ENCODE results near the gene AP3S2.

The AP3S2 gene

DNA sequence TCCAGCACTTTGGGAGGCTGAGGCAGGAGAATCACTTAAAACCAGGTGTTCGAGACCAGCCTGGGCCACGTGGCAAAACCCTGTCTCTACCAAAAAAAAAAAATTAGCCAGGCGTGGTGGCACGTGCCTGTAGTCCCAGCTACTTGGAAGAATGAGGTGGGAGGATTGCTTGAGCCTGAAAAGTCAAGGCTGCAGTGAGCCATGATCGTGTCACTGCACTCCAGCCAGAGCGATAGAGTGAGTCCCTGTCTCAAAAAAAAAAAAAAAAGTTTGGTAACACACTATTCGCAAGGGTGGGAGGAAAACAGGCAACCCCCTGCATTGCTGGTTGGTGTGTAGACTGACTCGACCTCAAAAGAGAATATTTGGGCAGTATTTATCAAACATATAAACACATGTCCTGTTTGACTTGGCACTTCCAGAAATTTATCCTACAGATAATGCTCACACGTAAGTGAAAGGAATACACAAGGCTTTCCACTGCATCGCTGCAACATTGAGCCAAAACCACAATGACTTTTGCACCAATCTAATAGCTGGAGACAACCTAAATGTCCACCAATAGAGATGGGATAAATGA is 76.0 kb downstream of the AP3S2 start:
- intact Hi-C loops (cut with micrococcal nuclease) = no loop called here
- H3K9me3 Mint-ChIP-seq = no peaks in the 10 kb centered on the region
- no peak overlapping the region for H3K27ac Mint-ChIP-seq
- peaks cover 16% of the 10 kb centered on the region for H3K36me3 Mint-ChIP-seq (ENCODE audit: low read depth)
- peaks cover 55% of the 10 kb centered on the region for H3K4me1 Mint-ChIP-seq (ENCODE audit: low read depth)
- no peaks in the 10 kb centered on the region for H3K27me3 Mint-ChIP-seq
- H3K4me3 Mint-ChIP-seq = no peak overlapping the region

DNA sequence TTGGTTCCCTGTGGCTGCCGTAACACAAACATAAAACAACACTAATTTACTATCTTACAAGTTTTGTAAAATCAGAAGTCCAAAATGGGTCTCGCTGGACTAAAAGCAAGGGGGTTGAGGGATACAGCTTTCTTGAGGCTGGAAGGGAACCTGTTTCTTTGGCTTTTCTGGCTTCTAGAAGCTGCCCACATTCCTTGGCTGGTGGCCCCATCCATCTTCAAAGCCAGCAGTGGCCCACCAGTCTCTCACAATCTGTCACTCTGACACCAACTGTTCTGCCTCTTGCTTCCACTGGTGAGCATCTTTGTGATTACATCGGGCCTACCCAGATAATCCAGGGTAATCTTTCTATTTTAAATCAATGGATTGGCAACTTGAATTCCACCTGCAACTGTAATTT is 78.0 kb downstream of the AP3S2 start:
- Mint-ChIP-seq H3K4me3 (peak overlapping the region; percentile 90), H3K4me1 (ENCODE audit: low read depth) (peaks cover 53% of the 10 kb centered on the region), H3K36me3 (ENCODE audit: low read depth) (peaks cover 33% of the 10 kb centered on the region)

DNA sequence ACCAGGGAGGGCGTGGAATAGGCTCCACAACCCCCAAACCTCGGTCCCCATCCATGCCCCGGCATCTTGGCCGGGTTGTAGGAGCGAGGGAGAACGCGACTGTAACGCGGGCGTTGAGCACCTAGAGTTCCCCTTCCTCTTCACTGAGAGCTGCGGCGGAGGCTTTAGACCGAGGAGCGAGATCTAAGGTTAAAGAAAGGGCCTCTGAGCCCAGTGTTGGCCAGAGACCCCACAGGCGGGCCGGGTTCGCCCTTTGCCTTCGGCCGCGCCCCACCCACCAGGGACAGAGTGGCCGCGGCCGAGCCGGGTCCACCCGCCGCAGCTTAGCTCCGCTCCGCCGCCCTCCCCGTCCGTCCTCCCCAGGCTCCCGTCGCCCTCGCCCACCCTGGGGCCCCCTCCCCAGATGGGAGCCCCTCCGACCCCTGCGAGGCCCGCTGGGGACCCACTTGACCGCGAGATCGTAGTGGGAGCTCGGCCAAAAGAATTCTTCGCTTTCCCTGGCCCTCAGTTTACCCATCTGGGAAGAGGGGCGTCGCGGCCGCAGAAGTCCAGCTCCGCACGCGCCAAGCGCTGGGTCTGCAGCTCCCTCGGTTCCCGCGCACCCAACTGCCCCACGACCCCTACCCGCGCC is 79.6 kb downstream of the AP3S2 start:
- H3K4me1 Mint-ChIP-seq (ENCODE audit: low read depth) = peaks cover 60% of the 10 kb centered on the region
- H3K36me3 Mint-ChIP-seq (ENCODE audit: low read depth) = peaks cover 49% of the 10 kb centered on the region
- no peaks in the 10 kb centered on the region for H3K9me3 Mint-ChIP-seq
- peak overlapping the region; percentile 93 for H3K27ac Mint-ChIP-seq
- intact Hi-C loops (cut with micrococcal nuclease) = loop anchor here (1.0 to 5.0 kb wide), 2 partner anchors 25 to 63 kb away; no protein-coding TSS in a partner anchor
- peak overlapping the region; percentile 90 for H3K4me3 Mint-ChIP-seq
- no peaks in the 10 kb centered on the region for H3K27me3 Mint-ChIP-seq

More for the DNA sequence above, 78.0 kb downstream of the AP3S2 start:
- Mint-ChIP-seq H3K27ac (peak overlapping the region; percentile 93), H3K9me3 (no peaks in the 10 kb centered on the region), H3K27me3 (no peaks in the 10 kb centered on the region)
- intact Hi-C loops (cut with micrococcal nuclease) = no loop called here

DNA sequence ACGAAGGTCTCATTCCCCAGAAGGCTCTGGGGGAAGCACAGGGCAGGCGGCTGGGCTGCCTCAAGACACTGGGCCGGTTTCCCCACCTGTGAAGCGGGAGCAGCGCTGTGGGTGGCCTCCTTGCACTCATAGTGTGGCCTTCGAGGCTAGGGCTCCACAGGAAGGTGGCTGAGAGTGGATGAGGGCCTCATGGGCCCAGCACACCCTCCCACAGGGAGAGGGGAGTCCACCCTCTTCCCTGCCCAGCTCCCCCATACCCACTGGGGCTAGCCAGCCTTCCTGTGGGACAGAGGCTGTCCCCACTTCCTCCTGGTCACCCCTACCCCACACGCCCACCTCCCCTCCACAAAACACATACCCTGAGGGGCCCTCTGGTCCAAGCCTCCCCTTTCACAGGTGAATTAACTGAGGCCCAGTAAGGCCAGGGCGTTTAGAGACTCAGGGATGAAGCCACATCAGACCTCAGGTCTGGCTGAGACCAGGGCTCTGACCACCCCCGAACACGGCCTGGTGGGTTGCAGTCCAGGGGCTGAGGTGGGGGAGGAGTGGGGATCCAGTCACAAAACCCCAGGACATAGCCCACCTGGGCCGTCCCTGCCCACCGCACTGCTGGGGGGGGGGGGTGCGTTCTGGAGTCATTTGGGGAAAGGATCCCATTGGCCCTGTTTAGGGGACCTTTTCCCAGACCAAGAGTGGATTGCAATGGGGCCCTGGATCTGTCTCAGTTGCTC is 80.2 kb downstream of the AP3S2 start:
- Mint-ChIP-seq H3K4me1 (ENCODE audit: low read depth) (peaks cover 67% of the 10 kb centered on the region), H3K27ac (peak overlapping the region; percentile 93), H3K27me3 (no peaks in the 10 kb centered on the region), H3K4me3 (peak overlapping the region; percentile 90), H3K36me3 (ENCODE audit: low read depth) (peaks cover 56% of the 10 kb centered on the region), H3K9me3 (no peaks in the 10 kb centered on the region)
- intact Hi-C loops (cut with micrococcal nuclease) = loop anchor here (1.0 to 5.0 kb wide), 2 partner anchors 26 to 64 kb away; no protein-coding TSS in a partner anchor

DNA sequence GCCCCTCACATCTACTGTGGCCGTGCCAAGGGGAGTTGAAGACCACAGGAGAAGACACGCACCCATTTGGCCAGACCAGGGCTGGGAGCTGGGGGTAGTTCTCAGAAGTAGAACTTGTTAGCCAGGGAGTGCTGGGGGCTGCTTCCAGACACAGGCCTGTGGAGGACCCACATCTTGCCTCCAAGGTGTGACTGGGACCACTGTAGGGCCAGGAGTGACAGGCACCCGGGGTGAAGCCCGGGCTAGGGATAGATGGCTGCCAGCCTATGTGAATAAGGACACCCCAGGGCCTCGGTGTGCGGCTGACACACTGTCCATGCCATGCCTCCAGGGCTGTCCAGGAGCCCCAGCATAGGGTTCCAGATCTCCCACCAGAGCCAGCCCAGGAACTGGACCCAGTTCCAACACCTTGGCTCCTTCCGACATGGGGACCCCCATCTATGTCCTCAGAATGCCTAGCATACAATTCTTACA is 80.9 kb downstream of the AP3S2 start:
- Mint-ChIP-seq H3K4me1 (ENCODE audit: low read depth) (peaks cover 74% of the 10 kb centered on the region), H3K27me3 (no peaks in the 10 kb centered on the region), H3K27ac (peak overlapping the region; percentile 93), H3K9me3 (no peaks in the 10 kb centered on the region), H3K36me3 (ENCODE audit: low read depth) (peaks cover 62% of the 10 kb centered on the region), H3K4me3 (peak overlapping the region; percentile 90)
- intact Hi-C loops (cut with micrococcal nuclease) = loop anchor here (1.0 to 5.0 kb wide), 2 partner anchors 8 to 64 kb away; no protein-coding TSS in a partner anchor

DNA sequence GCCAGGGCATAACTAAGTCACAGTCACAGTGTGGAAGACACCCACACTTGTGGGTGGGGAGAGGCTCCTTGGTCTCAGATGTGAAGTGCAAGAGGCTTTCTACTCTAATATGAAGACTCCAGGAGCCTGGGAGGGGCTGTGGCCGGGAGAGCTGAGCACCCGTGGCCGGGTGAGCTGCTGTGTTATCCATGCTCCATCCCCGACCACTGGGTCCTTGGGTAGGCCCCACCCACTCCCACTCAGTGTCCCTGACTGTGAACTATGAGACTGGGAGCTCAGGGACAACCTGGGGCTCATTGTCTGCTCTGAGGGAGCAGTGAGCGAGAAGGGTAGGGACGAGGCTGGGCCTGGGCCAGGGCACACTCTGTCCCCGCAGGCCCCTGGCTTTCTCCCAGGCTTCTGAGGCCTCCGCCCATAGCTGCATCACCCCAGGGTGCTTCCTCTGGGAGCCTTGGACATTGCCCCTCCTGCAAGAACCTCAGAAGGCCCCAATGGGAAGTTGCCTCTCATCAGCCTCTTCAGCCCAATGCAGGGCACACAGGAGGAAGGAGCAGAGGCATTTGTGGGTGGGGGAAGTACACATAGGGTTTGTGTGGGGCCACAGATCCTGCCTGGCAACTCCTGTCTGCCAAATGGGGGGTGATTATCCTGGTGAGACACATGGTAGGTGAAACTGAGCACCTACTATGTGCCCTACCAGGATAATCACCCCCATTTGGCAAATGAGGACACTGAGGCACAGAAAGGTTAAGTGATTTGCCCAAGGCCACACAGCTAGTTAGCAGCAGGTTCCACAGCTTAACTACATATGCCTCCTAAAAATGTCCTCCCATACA is 81.6 kb downstream of the AP3S2 start:
- Mint-ChIP-seq H3K4me3 (peak overlapping the region; percentile 90), H3K4me1 (ENCODE audit: low read depth) (peaks cover 78% of the 10 kb centered on the region), H3K27me3 (no peaks in the 10 kb centered on the region), H3K27ac (peak overlapping the region; percentile 93), H3K36me3 (ENCODE audit: low read depth) (peaks cover 69% of the 10 kb centered on the region), H3K9me3 (no peaks in the 10 kb centered on the region)
- intact Hi-C loops (cut with micrococcal nuclease) = loop anchor here (1.0 to 5.0 kb wide), 2 partner anchors 9 to 65 kb away; no protein-coding TSS in a partner anchor

DNA sequence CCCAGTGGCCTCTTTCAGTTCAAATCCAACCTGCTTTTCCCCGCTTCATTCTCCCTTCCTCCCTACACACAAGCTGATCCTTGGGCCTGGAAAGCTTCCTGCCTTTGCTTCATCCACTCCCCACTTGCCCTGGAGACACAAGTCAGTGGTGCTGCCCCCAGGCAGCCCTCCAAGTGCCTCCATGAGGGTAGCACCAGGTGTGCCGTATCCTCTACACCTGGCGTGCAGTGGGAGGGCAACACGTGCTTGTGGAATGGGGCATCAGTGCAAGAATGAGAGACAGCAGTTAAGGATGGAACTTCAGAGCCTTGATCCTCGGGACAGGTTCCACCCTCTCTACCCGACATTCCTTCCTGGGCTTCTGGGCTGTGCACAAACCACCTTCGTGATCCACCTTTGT is 83.0 kb downstream of the AP3S2 start:
- Mint-ChIP-seq H3K27me3 (no peaks in the 10 kb centered on the region), H3K27ac (peak overlapping the region; percentile 93), H3K9me3 (no peaks in the 10 kb centered on the region), H3K4me3 (no peak overlapping the region), H3K36me3 (ENCODE audit: low read depth) (peaks cover 83% of the 10 kb centered on the region), H3K4me1 (ENCODE audit: low read depth) (peaks cover 81% of the 10 kb centered on the region)
- intact Hi-C loops (cut with micrococcal nuclease) = loop anchor here (5.0 kb wide), 1 partner anchor 66 kb away; no protein-coding TSS in a partner anchor

DNA sequence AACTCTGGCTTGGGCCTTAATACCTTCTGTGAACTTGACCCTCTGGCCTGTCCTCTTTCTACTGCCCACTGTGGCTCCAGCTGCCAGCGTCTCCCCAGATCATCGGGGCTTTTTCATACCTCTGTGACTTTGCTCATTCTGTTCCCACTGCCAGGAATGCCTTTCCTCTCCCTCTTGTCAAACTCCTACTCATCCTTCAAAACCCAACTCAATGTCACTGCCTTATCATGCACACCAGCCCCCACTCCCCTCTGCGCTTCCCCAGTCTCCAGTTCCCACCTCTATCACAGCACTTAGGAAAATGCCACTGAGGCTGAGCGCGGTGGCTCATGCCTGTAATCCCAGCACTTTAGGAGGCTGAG is 84.0 kb downstream of the AP3S2 start:
- Mint-ChIP-seq H3K27ac (peak overlapping the region; percentile 38), H3K4me3 (no peak overlapping the region), H3K4me1 (ENCODE audit: low read depth) (peaks cover 84% of the 10 kb centered on the region), H3K9me3 (no peaks in the 10 kb centered on the region), H3K27me3 (no peaks in the 10 kb centered on the region), H3K36me3 (ENCODE audit: low read depth) (peaks cover 93% of the 10 kb centered on the region)
- intact Hi-C loops (cut with micrococcal nuclease) = loop anchor here (5.0 kb wide), 1 partner anchor 68 kb away; no protein-coding TSS in a partner anchor

DNA sequence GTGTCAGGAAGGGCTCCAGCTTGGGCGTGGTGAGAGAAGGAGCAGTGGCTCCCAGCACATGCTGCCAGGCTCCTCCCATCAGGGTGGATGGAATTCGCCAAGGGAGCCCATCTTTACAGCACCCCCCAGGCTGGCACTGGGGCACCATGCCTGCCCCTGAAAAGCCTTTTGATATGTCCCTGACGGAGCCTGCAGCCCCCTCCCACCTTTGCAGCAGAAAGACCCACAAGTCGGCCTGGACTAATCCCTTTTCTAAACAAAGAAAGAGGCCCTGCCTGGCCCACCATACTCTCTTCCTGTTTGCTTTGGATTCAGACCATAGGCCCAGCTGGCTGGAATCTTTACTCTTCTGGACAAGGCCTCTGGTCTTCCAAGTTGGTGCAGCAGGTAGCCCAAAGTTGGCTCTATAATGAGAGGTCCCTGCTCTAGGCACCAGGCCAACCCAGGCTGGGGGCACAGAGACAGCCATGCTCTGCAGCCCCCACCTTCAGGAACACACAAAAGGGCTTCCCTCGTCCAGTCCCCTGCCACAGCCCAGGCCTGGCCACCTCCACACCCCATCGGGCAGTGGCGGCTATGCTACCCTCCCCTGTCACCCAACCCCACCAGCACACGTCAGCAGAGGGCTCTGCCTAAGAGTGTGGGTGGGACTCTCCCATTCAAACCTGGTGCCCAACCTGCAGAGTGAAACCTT is 84.6 kb downstream of the AP3S2 start:
- intact Hi-C loops (cut with micrococcal nuclease) = no loop called here
- peak overlapping the region; percentile 38 for H3K27ac Mint-ChIP-seq
- peaks cover 89% of the 10 kb centered on the region for H3K4me1 Mint-ChIP-seq (ENCODE audit: low read depth)
- H3K4me3 Mint-ChIP-seq = no peak overlapping the region
- no peaks in the 10 kb centered on the region for H3K9me3 Mint-ChIP-seq
- no peaks in the 10 kb centered on the region for H3K27me3 Mint-ChIP-seq
- H3K36me3 Mint-ChIP-seq (ENCODE audit: low read depth) = peaks cover 97% of the 10 kb centered on the region

DNA sequence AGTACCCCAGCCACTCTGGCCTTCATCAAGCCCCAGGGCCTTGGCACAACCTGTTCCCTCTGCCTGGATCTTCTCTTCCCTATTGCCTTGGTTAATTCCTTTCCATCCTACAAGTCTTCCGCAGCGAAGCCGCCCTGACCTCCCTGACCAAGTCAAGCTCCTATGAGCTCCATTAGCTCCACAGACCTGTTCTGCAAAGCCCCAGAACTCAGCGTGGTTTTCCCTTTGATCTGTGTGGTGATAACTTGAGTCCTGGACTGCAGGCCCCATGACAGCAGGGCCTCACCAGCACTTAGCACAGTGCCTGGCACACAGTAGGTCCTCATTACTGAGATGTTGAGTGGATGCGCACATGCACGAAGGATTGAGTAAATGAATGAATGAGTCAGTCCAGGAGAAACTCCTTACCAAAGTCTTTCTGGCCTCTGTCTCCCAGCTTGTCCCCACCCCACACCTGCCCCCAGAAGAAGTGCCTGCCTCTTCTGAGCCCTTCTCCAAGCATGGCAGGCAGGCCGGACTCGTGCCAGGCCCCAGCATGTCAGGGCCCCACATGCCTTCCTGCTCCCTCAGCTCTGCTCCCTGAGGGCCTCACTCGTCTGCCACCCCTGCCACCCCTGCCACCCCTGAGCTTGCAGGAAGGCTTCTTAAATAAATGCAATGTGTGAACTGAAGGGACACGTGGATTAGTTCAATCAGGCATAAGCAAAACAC is 85.5 kb downstream of the AP3S2 start:
- no peaks in the 10 kb centered on the region for H3K9me3 Mint-ChIP-seq
- intact Hi-C loops (cut with micrococcal nuclease) = no loop called here
- no peak overlapping the region for H3K4me3 Mint-ChIP-seq
- H3K36me3 Mint-ChIP-seq (ENCODE audit: low read depth) = peaks cover 97% of the 10 kb centered on the region
- H3K4me1 Mint-ChIP-seq (ENCODE audit: low read depth) = peaks cover 89% of the 10 kb centered on the region
- peak overlapping the region; percentile 38 for H3K27ac Mint-ChIP-seq
- H3K27me3 Mint-ChIP-seq = no peaks in the 10 kb centered on the region

DNA sequence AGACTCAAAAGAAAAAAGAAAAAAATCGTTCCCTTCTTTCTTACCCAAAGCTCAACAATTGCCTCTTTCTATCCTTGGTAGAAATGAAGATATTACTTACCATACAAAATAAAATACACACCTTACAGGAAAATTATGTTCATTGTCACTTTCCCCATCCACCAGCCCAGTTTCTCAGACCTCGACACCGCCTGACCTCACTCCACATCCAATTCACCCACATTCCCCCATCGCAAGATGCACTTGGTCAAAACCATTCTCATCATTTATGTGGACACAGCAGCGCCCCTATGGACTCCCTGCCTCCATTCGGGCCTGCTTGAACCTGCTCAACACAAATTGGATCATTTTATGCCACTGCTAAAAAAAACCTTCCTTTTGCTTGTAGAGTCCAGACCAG is 86.1 kb downstream of the AP3S2 start:
- no peak overlapping the region for H3K4me3 Mint-ChIP-seq
- intact Hi-C loops (cut with micrococcal nuclease) = no loop called here
- H3K27me3 Mint-ChIP-seq = no peaks in the 10 kb centered on the region
- no peak overlapping the region for H3K27ac Mint-ChIP-seq
- peaks cover 89% of the 10 kb centered on the region for H3K4me1 Mint-ChIP-seq (ENCODE audit: low read depth)
- H3K9me3 Mint-ChIP-seq = no peaks in the 10 kb centered on the region
- peaks cover 97% of the 10 kb centered on the region for H3K36me3 Mint-ChIP-seq (ENCODE audit: low read depth)

DNA sequence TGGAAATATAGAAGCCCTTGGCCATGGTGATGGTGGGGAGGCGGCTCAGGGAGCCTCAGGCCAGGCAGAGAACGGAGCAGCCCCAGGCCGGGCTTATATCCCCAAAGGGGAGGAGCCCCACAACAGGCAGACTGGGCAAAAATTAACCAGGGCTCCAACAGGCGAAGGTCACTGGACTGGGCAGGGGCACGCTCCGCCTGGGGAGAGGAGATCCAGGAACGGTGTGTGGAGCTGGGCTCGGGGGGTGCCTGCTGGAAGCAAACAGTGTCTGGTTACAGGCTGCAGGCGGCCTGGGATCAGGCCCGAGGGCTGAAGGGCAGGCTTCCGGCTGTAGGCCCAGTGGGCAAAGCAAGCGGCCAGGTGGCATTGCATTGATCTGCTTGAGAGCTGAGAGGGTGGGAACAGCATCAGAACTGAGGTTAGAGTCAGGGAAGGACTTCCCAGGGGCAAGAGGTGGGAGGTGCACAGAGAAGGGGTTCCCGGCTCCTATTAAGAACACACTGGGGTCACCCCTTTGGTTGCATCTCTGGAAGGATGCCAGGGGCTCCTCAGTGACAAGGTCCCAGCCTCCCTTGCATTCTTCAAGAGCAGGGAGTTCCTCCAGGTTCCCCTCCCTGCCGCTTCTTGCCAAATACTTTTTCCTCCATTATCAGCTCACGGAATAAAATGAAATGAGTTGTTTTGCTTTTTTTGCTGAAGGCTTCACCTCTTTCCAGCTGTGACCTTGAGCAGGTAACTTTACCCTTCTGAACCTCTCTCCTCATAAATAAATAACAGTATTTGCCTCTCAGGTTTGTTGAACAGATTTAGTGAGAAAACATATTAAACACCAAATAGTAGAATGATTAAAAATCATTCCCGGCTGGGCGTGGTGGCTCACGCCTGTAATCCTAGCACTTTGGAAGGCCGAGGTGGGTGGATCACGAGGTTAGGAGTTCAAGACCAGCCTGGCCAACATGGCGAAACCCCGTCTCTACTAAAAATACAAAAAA is 86.9 kb downstream of the AP3S2 start:
- Mint-ChIP-seq H3K4me1 (ENCODE audit: low read depth) (peaks cover 89% of the 10 kb centered on the region), H3K27me3 (no peaks in the 10 kb centered on the region), H3K9me3 (no peaks in the 10 kb centered on the region), H3K4me3 (no peak overlapping the region), H3K36me3 (ENCODE audit: low read depth) (peaks cover 100% of the 10 kb centered on the region), H3K27ac (peak overlapping the region; percentile 45)
- intact Hi-C loops (cut with micrococcal nuclease) = no loop called here
